Sigmoid colon (tissue), 4 donors: ENCODE data around the gene BET1L.

Source experiments
- CTCF ChIP-seq, 4 experiments: fragments of 450-650 bp in 3 of 4; fragments of 200-600 bp in 1 of 4; IDR thresholded peaks; one replicate each; pipeline ENCODE4 v1.5.1; 2016 to 2019; ENCODE audit warnings: antibody characterized with exemption in 4 of 4, mild to moderate bottlenecking in 3 of 4, moderate library complexity in 2 of 4
- EP300 ChIP-seq, 4 donors: sonication (generic); formaldehyde crosslinking; IDR thresholded peaks; one replicate each; pipeline ENCODE4 v1.6.1; 2017; ENCODE audit warnings: antibody characterized with exemption in 4 of 4
- POLR2A ChIP-seq, 2 donors: fragments of 450-650 bp; IDR thresholded peaks; one replicate each; pipeline ENCODE4 v1.6.1; 2016; ENCODE audit warnings: antibody characterized with exemption in 2 of 2, mild to moderate bottlenecking in 2 of 2, moderate library complexity in 2 of 2

- TF ChIP-seq POLR2A (IDR thresholded peaks at IDR 0.05) (no peak), EP300 (IDR thresholded peaks at IDR 0.05) (no peak), CTCF (IDR thresholded peaks at IDR 0.05) (no peak)
Measured at GRCh38 chr11:200224-201003, 6.8 kb downstream of the BET1L start.
